HPDE6-E6E7 (cell line): ENCODE results near the gene SYNE1.
"Not testable (repeated sequence)": the region's sequence is repeated elsewhere in the genome, so short reads cannot be mapped to it uniquely, and the experiment has no call there.

Experiments used
- DNase-seq: peaks from one replicate; pipeline ENCODE4 v3.0.0; 2011; ENCODE audit warnings: missing footprints; ENCODE audit errors: extremely low spot score

The SYNE1 gene, protein sequence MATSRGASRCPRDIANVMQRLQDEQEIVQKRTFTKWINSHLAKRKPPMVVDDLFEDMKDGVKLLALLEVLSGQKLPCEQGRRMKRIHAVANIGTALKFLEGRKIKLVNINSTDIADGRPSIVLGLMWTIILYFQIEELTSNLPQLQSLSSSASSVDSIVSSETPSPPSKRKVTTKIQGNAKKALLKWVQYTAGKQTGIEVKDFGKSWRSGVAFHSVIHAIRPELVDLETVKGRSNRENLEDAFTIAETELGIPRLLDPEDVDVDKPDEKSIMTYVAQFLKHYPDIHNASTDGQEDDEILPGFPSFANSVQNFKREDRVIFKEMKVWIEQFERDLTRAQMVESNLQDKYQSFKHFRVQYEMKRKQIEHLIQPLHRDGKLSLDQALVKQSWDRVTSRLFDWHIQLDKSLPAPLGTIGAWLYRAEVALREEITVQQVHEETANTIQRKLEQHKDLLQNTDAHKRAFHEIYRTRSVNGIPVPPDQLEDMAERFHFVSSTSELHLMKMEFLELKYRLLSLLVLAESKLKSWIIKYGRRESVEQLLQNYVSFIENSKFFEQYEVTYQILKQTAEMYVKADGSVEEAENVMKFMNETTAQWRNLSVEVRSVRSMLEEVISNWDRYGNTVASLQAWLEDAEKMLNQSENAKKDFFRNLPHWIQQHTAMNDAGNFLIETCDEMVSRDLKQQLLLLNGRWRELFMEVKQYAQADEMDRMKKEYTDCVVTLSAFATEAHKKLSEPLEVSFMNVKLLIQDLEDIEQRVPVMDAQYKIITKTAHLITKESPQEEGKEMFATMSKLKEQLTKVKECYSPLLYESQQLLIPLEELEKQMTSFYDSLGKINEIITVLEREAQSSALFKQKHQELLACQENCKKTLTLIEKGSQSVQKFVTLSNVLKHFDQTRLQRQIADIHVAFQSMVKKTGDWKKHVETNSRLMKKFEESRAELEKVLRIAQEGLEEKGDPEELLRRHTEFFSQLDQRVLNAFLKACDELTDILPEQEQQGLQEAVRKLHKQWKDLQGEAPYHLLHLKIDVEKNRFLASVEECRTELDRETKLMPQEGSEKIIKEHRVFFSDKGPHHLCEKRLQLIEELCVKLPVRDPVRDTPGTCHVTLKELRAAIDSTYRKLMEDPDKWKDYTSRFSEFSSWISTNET (N-terminal part only)

GRCh38 chr6:152637296-152638047 is at the start of gene SYNE1:
Gene SYNE1 (minus strand): TSS chr6:152637362. CDS start chr6:152628331, 9,031 bp downstream.
- no peak for DNase-seq

- DNase-seq = no peak
Observed at GRCh38 chr6:152685819-152686218, 48.7 kb upstream of the SYNE1 start.

DNA sequence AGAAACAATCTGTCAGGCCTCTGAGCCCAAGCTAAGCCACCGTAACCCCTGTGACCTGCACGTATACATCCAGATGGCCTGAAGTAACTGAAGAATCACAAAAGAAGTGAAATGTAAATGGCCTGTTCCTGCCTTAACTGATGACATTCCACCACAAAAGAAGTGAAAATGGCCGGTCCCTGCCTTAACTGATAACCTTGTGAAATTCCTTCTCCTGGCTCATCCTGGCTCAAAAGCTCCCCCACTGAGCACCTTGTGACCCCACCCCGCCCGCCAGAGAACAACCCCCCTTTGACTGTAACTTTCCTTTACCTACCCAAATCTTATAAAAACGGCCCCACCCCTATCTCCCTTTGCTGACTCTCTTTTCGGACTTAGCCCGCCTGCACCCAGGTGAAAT is 45.8 kb upstream of the SYNE1 start:
- not testable (repeated sequence) for DNase-seq

GRCh38 chr6:152682141-152682540 is 45.0 kb upstream of the SYNE1 start:
- no peak for DNase-seq

DNA sequence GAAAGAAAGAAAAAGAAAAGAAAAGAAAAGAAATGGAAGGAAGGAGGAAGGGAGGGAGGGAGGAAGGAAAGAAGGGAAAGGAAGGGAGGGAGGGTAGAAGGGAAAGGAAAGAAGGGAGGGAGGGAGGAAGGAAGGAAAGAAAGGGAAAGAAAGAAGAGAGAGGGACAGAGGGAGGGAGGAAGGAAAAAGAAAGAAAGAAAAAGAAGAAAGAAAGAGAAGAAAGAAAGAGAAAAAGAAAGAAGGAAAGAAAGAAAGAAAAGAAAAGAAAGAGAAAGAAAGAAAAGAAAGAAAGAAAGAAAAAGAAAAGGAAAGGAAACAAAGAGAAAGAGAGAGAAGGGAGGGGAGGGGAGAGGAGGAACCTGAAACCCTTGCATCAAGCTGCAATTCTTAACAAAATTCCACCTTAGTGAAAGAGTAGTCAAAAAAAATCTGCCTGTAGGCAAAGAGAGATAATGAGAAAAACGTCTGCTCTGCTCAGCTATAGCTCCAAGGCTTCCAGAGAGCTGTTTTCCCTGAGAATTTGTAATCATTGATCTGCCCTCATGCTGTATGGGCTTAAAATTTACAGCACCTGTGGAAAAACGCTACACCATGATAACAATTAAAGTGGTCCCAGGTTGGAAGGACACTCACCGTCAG is 43.8 kb upstream of the SYNE1 start:
- DNase-seq = no peak

DNA sequence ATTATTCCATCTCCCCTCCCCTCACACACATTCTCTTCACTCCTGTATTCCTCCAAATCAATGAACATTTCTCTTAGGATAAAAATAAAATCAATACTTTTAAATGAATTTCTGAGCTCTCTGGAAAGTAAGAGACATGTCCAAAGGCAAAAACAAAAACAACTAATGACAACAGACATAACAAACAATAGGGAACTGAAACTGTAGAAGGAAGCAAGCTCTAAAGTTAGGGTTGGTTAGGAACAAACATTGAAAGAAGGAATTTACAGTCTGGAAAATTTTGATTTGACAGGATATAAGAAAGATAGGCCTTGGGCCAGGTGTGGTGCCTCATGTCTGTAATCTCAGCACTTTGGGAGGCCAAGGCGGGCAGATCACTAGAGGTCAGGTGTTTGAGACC is 43.0 kb upstream of the SYNE1 start:
- DNase-seq = no peak

DNA sequence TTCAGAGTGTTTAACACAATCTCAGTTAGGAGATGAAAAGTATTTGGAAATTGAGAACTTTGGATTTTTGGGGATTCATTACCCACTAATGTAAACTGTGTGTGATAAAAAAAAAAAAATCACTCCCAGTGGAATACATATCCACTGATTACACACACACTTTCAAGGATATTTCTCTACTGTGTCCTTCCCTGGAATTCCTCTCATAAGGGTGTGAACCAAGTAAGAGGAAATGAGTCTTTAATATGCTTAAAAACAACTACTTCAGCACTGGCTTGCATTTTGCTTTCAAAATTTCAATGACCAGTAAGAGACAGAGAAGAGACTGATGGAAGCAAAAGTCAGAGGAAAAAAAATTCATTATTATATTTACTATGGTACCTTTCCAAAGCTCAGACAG is 36.1 kb upstream of the SYNE1 start:
- no peak for DNase-seq

GRCh38 chr6:152671171-152671570 is 34.0 kb upstream of the SYNE1 start:
- no peak for DNase-seq

GRCh38 chr6:152669895-152670294 is 32.7 kb upstream of the SYNE1 start:
- peak; percentile 3 for DNase-seq

DNA sequence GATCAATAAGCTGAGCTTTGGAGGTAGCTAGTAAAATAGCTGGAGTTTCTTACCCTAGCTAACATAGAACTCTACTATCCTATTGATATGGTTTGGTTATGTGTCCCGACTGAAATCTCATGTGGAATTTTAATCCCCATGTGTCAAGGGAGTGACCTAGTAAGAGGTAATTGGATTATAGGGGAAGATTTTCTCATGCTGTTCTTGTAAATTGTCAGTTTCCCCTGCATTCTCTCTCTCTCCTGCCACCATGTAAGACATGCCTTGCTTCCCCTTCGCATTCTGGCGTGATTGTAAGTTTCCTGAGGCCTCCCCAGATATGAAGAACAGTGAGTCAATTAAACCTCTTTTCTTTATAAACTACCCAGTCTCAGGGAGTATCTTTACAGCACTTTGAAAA is 24.6 kb upstream of the SYNE1 start:
- DNase-seq = no peak

DNA sequence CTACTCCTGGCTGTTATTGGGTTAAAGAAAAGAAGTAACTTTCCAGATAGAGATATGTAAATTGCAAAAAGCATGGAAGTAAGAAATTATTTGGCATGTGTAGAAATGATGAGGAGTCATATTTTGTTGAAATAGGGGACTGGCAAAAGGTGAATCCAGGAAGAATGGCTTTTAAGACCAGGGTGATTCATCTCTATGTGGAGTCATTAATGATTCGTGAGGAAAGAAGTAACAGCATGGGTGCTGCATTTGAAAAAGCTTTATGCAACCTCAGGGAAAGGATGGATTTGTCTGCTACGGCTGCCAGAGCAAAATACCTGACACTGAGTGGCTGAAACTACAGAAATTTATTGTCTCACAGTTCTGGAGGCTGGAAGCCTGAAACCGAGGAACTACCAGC is 14.8 kb upstream of the SYNE1 start:
- no peak for DNase-seq

- DNase-seq = no peak
Observed at GRCh38 chr6:152648105-152648504, 10.9 kb upstream of the SYNE1 start.

DNA sequence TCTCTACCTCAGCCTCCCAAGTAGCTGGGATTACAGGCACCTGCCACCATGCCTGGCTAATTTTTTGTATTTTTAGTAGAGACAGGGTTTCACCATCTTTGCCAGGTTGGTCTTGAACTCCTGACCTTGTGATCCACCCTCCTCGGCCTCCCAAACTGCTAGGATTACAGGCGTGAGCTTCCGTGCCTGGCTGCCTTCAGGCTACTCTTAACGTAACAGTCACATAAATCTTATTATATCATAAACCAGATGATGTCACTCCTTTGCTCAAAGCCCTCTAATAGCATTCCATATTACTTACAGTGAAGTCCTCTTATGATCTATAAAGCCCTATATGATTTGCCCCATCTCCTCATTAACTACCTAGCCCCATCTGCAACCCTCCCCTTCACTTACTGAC is 9.6 kb upstream of the SYNE1 start:
- DNase-seq = not testable (repeated sequence)

- peak; percentile 67 for DNase-seq
Observed at GRCh38 chr6:152642578-152643375, 5.6 kb upstream of the SYNE1 start.

- no peak for DNase-seq
Observed at GRCh38 chr6:152636609-152637295, 410 bp downstream of the SYNE1 start.

- no peak for DNase-seq
Observed at GRCh38 chr6:152636021-152636608, 1.0 kb downstream of the SYNE1 start.

GRCh38 chr6:152634773-152635172 is 2.4 kb downstream of the SYNE1 start:
- no peak for DNase-seq

DNA sequence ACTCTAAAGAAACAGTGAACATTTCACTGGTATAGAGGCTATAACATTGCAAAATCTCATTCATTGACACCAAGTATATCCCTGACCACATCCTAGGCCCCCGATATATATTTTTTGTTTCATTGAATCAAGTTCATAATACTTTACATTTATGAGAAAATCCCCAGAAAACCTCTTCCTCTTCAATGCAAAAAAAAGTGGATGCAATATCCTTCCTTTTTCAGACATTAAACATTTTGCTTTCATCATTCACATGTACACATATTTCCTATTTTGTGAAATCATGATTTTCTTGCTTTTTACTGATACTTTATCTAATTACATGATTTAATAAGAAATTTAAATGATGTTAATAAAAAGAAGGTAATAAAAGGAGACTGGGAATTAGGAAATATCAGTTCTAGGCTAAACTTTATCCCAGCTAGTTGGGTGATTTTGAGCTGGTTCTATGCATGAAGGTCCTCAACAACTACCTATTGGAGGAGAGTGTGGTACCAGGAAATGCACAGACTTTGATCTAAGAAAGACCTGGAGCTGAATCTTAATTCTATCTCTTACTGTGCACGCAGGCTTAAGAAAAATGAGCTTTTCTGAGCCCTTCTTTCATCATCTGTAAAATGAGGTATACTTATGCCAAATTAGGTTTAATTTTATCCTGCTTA is 4.9 kb downstream of the SYNE1 start:
- no peak for DNase-seq

GRCh38 chr6:152631376-152631775 is 5.8 kb downstream of the SYNE1 start:
- no peak for DNase-seq
